ENCODE measurements around the gene ABR.
"Not testable (repeated sequence)": the region's sequence is repeated elsewhere in the genome, so short reads cannot be mapped to it uniquely, and the experiment has no call there.

The ABR gene

GRCh38 chr17:1120596-1121441, 59.0 kb downstream of the ABR start:
- DNase-seq (ENCODE audit: low spot score) = no peak

- DNase-seq (ENCODE audit: low spot score) = no peak
Observed at GRCh38 chr17:1119924-1120323, 59.9 kb downstream of the ABR start.

- no peak for DNase-seq (ENCODE audit: low spot score)
Observed at GRCh38 chr17:1116602-1117001, 63.2 kb downstream of the ABR start.

GRCh38 chr17:1112875-1113274, 66.9 kb downstream of the ABR start:
- no peak for DNase-seq (ENCODE audit: low spot score)

- peak; percentile 86 for DNase-seq (ENCODE audit: low spot score)
Observed at GRCh38 chr17:1111599-1112443, 68.0 kb downstream of the ABR start.

GRCh38 chr17:1110862-1111598, 68.8 kb downstream of the ABR start:
- peak; percentile 98 for DNase-seq (ENCODE audit: low spot score)

GRCh38 chr17:1110541-1110861, 69.3 kb downstream of the ABR start:
- no peak for DNase-seq (ENCODE audit: low spot score)

GRCh38 chr17:1109606-1110540, 69.9 kb downstream of the ABR start:
- peak; percentile 47 for DNase-seq (ENCODE audit: low spot score)

GRCh38 chr17:1108765-1109605, 70.8 kb downstream of the ABR start:
- DNase-seq (ENCODE audit: low spot score) = peak; percentile 63

GRCh38 chr17:1108478-1108764, 71.4 kb downstream of the ABR start:
- peak; percentile 26 for DNase-seq (ENCODE audit: low spot score)

GRCh38 chr17:1107777-1108477, 71.9 kb downstream of the ABR start:
- no peak for DNase-seq (ENCODE audit: low spot score)

GRCh38 chr17:1107083-1107776, 72.6 kb downstream of the ABR start:
- DNase-seq (ENCODE audit: low spot score) = no peak

- DNase-seq (ENCODE audit: low spot score) = no peak
Observed at GRCh38 chr17:1104222-1104621, 75.6 kb downstream of the ABR start.

GRCh38 chr17:1100382-1100781, 79.4 kb downstream of the ABR start:
- no peak for DNase-seq (ENCODE audit: low spot score)

GRCh38 chr17:1099242-1099641, 80.5 kb downstream of the ABR start:
- DNase-seq (ENCODE audit: low spot score) = no peak

GRCh38 chr17:1097972-1098744, 81.6 kb downstream of the ABR start:
- DNase-seq (ENCODE audit: low spot score) = not testable (repeated sequence)

- no peak for DNase-seq (ENCODE audit: low spot score)
Observed at GRCh38 chr17:1096215-1096614, 83.6 kb downstream of the ABR start.

GRCh38 chr17:1095853-1096173, 84.0 kb downstream of the ABR start:
- DNase-seq (ENCODE audit: low spot score) = no peak
